IPS-NIHi11 (cell line): Measurements from ENCODE around the gene MRRF.
A peak's percentile ranks its signal among the peaks of the same experiment; 100 is the strongest.
"Not testable (repeated sequence)": the region's sequence is repeated elsewhere in the genome, so short reads cannot be mapped to it uniquely, and the experiment has no call there.

ENCODE experiments used
- DNase-seq: peaks from one replicate; pipeline ENCODE4 v3.0.0; 2012; ENCODE audit warnings: mixed read lengths, low spot score

Gene MRRF

DNA sequence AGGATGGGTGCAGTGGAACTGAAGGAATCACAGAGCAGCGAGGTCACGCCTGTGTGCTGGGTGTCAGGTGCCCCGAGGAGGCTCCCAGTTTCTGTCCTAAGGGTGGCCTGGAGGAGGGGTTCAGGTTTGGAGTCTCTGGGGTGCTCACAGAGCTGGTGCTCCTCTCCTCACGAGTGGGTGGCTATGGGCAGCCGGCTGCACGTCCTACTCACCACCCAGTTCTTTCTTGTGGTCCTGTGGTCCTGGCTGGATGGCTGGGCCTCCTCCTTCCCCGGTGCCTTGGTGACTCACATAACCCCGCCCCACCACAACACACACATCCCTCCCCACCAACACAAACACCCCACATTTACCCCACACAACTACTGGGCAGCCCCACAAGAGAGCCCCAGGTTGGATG is 96.2 kb downstream of the MRRF start:
- no peak for DNase-seq

DNA sequence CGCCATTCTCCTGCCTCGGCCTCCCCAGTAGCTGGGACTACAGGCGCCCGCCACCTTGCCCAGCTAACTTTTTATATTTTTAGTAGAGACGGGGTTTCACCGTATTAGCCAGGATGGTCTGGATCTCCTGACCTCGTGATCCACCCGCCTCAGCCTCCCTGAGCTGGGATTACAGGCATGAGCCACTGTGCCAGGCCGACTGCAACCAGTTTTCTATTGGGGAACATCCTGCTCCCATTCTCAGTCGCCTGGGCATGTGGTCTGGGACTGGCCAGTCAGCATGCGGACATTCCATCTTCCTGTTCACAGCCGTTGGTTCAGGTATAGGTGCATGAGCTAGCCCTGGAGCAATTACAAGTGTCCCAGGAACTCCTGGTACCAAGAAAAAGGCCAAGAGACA is 98.4 kb downstream of the MRRF start:
- not testable (repeated sequence) for DNase-seq

DNA sequence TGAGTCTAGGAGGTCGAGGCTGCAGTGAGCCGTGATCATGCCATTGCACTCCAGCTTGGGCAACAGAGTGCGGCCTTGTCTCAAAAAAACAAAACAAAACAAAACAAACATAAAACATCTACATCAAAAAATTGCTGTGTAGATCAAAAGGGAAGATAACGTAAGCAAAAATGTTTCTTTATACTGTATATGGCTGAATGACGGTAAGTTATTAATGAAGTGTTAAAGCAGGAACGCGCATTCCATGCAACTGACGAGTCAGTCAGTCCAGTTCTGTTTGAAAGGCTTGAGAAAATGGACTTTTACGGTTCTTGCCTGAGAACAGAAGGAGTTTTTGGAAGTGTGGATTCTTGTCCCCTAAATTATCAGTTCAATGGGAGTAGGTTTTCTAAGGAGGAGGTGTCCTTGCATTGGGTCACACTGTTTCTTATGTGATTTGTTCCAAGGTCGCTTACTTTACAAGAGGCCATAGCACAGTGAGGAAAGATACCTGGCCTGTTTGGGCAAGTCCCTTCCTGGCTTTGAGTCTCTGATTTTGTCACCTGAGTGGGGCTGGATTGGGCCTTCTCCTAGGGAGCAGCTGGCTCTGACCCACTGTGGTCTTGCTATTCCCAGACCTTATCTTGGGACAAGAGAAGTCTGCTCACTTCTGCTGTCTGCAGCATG is 99.6 kb downstream of the MRRF start:
- DNase-seq: no peak

DNA sequence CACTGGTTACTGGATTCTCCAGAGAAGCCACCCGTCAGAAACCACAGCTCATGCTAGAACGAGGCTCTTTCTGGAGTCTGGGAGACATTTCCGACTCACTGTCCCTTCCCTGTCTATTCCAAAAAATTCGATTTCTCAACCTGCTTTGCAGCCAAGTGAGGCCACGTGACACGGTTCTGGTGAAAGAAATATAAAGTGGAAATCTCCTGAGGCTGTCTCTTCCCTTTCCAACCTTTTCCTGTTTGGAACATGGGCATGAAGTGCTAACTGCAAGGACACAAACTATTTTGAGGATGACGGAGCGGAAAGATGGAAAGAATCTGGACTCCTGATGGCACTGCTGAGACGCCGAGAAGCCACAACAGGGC is 100.1 kb downstream of the MRRF start:
- no peak for DNase-seq

DNA sequence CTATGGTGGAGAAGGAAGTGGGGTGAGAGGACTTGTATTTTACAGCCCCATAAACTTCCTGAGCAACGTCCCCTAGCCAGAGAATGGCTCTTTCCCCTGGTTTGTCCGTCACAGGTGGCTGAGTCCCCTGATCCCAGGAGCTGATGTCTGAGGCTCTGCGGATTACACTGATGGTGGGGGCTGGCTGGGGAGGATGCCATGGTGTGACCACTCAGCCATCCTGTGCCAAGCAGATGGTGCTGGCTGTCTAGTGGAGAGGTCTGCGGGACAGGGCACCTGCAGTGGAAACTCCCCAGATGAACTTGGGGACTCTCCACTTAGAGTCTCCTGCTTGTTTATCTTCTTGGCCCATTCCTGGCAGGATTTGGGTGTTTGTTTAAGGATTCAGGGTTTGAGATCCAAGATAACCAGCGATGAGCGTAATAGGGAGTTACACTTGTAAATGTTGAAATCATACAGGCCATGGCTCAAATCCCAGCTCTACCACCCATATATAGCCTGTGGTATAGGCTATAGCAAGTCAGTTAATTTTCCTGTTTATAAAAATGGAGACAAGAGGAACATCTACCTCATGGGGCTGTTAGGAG is 101.5 kb downstream of the MRRF start:
- DNase-seq: no peak

DNA sequence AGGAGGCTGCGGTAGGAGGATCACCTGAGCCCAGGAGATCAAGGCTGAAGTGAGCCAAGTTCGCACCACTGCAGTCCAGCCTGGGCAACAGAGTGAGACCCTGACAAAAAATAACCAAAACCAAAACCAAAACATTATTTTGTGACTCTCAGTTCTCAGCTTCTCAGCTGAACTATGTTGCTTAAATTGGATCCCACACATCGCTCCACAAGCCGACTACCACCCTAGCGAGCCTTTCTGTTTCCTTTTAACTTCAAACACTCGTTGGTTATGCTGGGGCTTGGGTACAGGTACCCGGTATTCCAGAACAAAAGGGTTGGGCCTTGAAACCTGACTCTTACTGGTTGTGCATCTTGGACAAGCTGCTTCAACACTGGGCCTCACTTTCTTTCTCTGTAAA is 102.4 kb downstream of the MRRF start:
- no peak for DNase-seq

DNA sequence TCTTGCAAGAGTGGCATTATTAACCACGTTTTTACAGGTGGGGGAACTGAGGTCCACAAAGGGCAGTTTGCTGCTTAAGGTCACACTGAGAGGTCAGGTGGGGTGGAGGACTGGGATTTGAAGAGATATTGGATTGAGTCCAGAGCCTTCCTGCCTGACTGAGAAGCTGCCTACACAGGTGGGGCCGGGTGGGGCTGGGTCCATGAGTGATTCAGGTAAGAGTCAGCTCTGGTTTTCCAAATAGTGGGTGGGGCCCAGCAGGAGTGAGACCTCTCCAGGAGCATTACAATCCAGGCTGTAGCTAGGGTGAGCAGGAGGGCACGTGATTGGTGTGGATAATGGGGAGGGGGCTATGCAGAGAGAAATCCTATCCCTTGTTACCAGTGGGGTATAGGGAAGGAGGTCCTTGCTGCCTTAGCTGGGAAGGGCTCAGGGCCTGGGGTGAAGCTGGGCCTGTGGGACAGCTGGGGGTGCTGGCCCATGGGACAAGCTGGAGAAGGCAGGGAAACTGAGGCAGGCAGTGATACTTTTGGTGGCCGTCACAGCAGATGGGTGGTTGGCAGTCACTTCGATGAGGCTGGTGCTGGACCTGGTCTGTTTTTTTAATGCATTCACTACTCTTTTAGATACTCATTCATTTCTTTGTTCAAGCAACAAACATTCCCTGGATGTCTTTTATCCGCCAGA is 103.2 kb downstream of the MRRF start:
- DNase-seq: no peak

DNA sequence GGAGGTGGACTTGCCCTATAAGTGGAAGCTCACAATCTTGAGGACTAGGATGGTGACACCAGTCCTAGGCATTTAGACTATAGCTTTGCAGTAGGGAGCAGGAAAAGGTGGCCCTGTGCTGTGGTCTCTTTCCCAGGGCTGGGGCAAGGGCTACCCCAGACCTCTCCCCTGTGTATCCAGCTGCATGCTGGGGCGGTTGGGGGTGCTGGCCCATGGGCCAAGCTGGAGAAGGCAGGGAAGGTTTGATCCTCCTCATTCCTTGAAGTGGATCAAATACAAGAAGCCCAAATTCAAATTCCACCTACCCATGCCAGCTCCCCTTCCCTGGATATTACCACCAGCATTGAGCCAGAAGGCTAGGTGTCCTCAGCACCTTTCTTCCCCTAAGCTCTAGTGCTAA is 104.0 kb downstream of the MRRF start:
- DNase-seq: no peak

DNA sequence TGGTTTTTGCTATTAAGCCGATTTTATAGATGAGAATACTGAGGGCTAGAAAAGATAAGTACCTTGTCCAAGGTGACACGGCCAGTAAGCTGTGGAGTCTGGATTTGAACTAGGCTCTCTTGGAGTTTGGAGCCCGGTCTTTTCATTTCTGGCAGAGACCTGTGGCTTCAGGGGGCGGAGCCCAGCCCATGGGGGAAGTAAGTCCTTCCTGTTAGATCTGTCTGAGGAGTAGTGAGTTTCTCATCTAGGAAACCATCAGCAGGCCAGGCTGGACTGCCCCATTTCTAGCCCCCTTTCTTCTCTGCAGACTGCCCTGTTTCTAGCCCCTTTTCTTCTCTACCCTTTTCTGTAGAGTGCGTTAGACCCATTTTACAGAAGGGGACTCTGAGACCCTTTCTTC is 105.6 kb downstream of the MRRF start:
- no peak for DNase-seq

DNA sequence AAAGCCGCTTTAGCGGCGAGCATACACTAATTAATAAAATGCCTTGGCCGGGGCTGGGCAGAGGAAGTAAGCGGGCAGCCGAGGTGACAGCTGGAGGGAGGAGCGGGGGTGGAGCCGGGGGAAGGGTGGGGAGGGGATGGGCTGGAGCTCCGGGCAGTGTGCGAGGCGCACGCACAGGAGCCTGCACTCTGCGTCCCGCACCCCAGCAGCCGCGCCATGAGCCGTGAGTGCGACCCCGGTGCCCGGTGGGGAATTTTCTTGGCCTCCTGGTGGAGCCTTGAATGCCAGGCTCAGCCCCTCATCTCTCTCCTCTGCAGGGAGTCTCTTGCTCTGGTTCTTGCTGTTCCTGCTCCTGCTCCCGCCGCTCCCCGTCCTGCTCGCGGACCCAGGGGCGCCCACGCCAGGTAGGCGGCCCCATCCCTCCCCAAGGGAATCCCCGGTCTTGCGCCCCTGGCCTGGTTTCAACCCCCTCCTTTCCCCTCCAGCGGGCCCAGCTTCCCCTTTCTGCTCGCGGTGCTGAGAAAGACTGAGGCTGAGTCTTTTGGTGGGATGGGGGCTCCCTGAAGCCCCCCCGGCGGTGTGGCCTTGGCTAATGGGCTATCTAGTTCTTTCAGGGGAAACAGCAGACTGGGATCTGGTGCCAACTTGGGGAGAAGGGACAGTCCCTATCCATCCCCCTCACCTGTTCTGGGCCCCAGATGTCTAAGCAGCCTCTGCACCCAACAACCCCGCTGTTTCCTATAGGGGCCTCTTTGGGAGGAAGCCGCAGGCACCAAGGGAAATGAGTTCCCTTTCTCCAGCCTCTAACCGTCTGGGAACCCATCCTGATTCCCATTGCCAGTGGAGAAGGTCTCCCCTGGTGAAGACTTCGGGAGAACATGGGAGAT is 106.4 kb downstream of the MRRF start, which contains the start of gene PTGS1:
TSS of gene PTGS1 (plus strand) at position 156 of the 887 bp plus-strand sequence. CDS start at position 217, 61 bp downstream.
- peak; percentile 85 for DNase-seq

DNA sequence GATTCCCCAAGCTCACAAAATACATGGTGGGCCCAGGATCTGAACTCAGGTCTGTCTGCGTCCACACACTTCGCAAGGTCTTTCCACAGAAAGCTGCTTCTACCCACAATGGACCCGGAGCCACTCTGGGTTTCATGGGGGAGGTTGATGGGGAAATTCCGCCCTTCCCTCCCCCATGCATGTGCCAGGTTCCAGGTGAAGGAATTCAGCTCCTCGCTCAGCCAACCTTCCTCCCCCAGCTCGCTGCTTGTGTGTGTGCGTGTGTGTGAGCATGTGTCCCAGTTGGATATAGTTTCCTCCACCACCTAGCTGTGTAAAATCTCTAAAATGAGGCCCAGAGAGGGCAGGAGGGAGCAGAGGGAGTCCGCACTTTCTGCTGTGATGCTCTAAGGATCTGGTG is 107.2 kb downstream of the MRRF start:
- no peak for DNase-seq

DNA sequence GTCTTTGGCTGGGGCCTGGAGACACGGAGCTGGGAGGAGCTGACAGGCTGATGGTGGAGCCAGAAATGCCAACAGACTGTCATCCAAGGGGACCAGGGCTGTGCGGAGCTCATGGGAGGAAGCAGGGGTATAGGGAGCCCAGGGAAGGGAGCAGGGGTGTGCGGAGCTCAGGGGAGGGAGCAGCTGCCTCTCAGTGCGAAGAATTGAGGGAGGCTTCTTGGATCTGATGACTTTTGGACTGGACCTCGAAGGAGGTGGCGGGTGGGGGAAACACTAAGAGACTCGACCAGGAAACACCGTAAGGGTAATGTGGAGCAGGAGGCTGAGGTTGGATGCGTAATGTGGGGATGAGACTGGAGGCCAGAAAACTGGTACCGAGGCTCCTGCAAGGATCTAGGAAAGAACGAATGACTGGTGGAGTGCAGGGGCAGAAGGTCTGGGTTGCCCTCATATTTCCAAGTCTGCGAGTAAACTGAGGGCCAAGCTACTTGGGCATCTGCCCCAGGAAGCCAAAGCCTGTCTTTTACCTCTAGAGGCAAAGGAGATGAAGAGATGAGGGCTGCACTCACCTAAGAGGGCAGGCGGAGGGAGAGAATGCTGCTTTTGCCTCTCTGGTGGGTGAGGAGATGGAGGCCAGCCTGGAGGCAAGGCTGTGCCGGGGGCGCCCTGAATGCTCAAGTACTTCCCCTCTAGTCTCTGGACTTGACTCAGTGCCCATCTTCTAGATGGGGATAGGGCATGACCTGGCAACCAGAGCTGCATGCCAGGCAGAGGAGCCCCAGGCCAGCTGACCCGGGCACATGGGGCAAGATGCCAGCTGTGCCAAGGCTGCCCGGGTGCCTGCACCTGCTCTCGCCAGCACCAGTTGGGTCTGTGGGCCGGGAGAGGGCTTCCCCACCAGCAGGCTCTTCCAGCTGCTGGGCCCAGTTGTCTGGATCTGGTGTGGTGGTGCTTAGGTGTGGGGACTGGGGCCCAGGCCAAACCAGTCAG is 108.5 kb downstream of the MRRF start:
- DNase-seq: no peak

DNA sequence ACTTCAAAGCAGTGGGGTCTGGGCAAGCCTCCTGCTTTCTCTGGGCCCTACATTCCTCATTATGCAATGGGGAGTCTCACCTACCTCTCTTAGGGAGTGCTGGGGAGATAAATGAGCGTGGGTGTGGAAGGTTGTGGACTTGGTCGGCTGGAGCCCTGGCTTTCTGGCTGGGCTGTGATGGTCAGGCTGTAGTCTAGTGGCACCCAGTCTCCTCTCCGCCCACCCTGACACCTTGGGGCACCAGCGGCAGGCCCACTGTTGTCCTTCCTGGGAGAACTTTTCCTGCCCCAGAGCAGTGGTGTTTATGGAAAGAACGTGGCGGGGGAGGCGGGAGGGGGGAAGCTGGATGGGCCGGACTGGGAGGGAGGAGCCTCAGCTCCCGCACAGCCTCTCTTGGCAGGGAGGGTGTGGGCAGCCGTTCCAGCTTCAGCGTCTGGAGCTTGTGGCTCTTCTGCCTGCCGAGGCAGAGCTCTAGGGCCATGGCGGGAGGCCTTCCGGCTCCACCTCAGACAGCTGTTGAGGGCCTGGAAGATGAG is 110.3 kb downstream of the MRRF start:
- peak; percentile 80 for DNase-seq

DNA sequence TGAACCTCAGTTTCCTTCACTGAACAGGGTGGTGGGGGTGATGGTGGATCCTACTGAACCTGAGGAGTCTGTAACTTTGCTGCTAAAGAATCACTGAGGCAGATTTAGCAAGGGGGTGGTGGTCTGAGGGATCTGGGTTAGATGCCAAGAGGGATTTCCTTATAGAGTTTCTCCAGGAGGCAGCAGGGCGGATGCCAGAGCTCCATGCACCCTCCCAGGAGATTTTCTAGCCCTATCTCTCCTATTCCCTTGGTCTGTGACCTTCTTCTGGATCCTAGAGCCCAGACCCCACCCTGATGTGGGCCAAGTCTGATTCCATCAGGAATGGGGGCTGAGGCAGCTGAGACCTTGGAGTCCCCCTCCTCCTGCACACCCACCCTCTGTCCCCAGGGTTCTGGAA is 112.1 kb downstream of the MRRF start:
- DNase-seq: no peak

DNA sequence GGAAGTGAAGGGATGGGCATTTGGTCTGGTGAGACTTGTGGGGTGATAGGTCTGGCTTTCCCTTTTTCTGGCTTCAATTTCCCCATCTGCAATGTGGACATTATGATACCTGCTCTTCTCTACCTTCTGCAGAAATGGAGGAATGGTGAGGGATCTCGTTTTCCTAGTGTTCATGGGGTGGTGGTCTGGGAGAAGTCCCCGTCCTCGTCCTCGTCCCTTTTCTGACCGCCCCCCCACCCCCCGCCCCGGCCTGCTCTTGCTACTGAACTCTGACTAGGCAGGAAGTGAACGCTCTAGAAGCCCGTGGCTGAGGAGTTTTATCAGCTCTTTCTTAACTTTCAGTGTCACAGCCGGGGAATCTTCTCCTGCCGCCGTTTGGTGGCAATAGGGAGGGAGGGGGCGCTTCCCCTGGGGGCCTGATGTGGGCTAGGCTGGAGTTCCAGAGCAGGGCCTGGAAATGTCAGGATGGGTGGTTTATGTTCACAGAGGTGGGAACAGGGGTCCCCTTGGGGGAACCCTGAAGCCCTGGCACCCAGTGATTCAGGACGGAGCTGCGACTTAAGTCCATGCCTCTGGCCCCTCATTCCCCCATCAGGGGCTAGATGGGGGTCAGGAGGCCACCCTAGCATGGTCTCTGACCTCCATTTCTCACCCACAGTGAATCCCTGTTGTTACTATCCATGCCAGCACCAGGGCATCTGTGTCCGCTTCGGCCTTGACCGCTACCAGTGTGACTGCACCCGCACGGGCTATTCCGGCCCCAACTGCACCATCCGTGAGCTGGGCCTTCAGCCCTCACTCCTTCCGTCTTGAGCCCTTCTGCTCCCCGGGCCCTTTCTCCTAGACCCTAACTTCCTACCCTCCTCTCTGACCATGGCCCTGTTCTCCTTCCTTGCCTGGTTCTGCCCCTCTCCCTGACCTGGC is 112.8 kb downstream of the MRRF start:
- no peak for DNase-seq

DNA sequence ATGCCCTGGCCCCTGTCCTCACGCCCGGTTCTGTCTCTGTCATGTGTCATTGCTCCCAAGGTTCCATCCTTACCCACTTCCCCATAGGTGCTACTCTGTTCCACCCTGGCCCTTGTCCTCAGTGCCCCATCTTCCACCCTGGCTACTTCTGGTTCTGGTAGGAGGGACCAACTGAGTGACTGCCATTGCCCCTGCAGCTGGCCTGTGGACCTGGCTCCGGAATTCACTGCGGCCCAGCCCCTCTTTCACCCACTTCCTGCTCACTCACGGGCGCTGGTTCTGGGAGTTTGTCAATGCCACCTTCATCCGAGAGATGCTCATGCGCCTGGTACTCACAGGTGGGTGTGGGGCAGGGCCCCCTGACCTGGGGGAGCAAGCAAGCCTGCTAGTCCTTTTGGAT is 113.6 kb downstream of the MRRF start:
- no peak for DNase-seq

DNA sequence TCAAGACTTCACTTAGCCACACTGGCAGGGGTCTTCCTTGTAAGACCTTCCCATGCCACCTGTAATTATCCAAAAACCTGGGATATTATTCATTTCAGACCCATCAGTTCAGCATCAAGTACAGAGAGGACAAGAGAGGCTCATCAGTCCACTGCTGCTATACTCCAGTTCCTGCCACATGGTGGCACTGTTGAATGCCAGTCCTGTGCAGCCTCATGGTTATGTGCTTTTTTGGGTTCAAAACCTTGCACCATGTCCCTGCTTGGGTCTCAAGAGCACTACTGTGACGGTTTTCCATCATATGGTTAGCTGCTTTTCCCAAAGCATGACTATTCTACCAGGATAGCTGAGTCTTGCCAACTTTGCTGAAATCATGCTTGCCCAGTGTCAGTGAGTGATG is 114.7 kb downstream of the MRRF start:
- peak; percentile 46 for DNase-seq

DNA sequence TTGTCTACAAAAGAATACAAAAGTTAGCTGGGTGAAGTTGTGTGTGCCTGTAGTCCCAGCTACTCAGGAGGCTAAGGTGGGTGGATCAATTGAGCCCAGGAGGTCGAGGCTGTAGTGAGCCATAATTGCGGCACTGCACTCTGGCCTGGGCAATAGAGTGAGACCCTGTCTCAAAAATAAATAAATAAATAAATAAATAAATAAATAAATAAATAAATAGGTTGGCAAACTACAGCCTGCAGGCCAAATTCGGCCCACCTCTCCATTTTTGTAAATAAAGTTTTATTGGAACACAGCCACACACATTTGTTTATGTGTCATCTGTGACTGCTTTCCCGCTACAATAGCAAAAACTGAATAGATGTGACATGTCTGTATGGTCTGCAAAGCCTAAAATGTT is 115.6 kb downstream of the MRRF start:
- no peak for DNase-seq
